Measurements from ENCODE around the gene NELFA. TPM values are rescaled to one million over a fixed set of nuclear protein-coding genes. Genes with fewer than 3 reads are reported as not detected.
"Not testable (repeated sequence)": the region's sequence is repeated elsewhere in the genome, so short reads cannot be mapped to it uniquely, and the experiment has no call there.

The NELFA gene
- total and polyA plus RNA-seq, 5 donors from 2014 or later, result 20.2 to 50.7 (median 28.0) TPM

- peaks cover 0 to 43% (median 14%) of the 10 kb centered on the region in 7 donors for H3K9me3 Mint-ChIP-seq
- H3K27ac Mint-ChIP-seq, result no peak overlapping the region
- H3K4me1 Mint-ChIP-seq, result peaks cover 33 to 66% (median 36%) of the 10 kb centered on the region in 4 donors
- H3K4me3 ChIP-seq (ENCODE audit: low read depth, low read length), result no peak overlapping the region
- H3K27me3 ChIP-seq (ENCODE audit: control insufficient read depth, insufficient read depth, low read length), result no peaks in the 10 kb centered on the region
- H3K27ac ChIP-seq (ENCODE audit: insufficient read depth, low read length, poor library complexity, severe bottlenecking), result no peak overlapping the region
- H3K9me3 ChIP-seq (ENCODE audit: control insufficient read depth in 2 of 2, low read length in 2 of 2), result peaks cover 18 to 26% of the 10 kb centered on the region in 2 experiments
- no peak for DNase-seq
- ATAC-seq (ENCODE audit: low read depth in 2 of 2), result no peak
- H3K36me3 ChIP-seq (ENCODE audit: control insufficient read depth, insufficient read depth, low read length), result peaks cover 21% of the 10 kb centered on the region
- H3K4me3 Mint-ChIP-seq, result peak overlapping the region in 1 of 4 donors; percentile 54
- H3K27me3 Mint-ChIP-seq, result no peaks in the 10 kb centered on the region
- no peaks in the 10 kb centered on the region for H3K4me1 ChIP-seq (ENCODE audit: control insufficient read depth, insufficient read depth, low read length, poor library complexity, severe bottlenecking)
- peaks cover 67% of the 10 kb centered on the region for H3K36me3 Mint-ChIP-seq
These were observed 10.5 kb downstream of the NELFA start for GRCh38 chr4:1998296-1998695.

- Histone ChIP-seq H3K4me3 (ENCODE audit: low read depth, low read length) (no peak overlapping the region), H3K27ac (ENCODE audit: insufficient read depth, low read length, poor library complexity, severe bottlenecking) (no peak overlapping the region), H3K4me1 (ENCODE audit: control insufficient read depth, insufficient read depth, low read length, poor library complexity, severe bottlenecking) (no peaks in the 10 kb centered on the region), H3K9me3 (ENCODE audit: control insufficient read depth in 2 of 2, low read length in 2 of 2) (peaks cover 18 to 26% of the 10 kb centered on the region in 2 experiments), H3K36me3 (ENCODE audit: control insufficient read depth, insufficient read depth, low read length) (peaks cover 21% of the 10 kb centered on the region), H3K27me3 (ENCODE audit: control insufficient read depth, insufficient read depth, low read length) (no peaks in the 10 kb centered on the region)
- ATAC-seq (ENCODE audit: low read depth in 2 of 2) (no peak), DNase-seq (no peak)
- Mint-ChIP-seq H3K4me3 (no peak overlapping the region), H3K27me3 (no peaks in the 10 kb centered on the region), H3K9me3 (peaks cover 0 to 43% (median 14%) of the 10 kb centered on the region in 7 donors), H3K27ac (no peak overlapping the region), H3K36me3 (peaks cover 62% of the 10 kb centered on the region), H3K4me1 (peaks cover 28 to 61% (median 30%) of the 10 kb centered on the region in 4 donors)
These were observed 11.1 kb downstream of the NELFA start for GRCh38 chr4:1997712-1998111.

- Mint-ChIP-seq H3K4me1 (peaks cover 22 to 54% (median 25%) of the 10 kb centered on the region in 4 donors), H3K9me3 (peaks cover 0 to 43% (median 14%) of the 10 kb centered on the region in 7 donors), H3K27ac (peak overlapping the region in 1 of 3 donors; percentile 62), H3K36me3 (peaks cover 55% of the 10 kb centered on the region), H3K27me3 (no peaks in the 10 kb centered on the region), H3K4me3 (no peak overlapping the region)
- H3K27ac ChIP-seq (ENCODE audit: insufficient read depth, low read length, poor library complexity, severe bottlenecking), result no peak overlapping the region
- H3K9me3 ChIP-seq (ENCODE audit: control insufficient read depth in 2 of 2, low read length in 2 of 2), result peaks cover 18 to 26% of the 10 kb centered on the region in 2 experiments
- no peaks in the 10 kb centered on the region for H3K27me3 ChIP-seq (ENCODE audit: control insufficient read depth, insufficient read depth, low read length)
- no peaks in the 10 kb centered on the region for H3K4me1 ChIP-seq (ENCODE audit: control insufficient read depth, insufficient read depth, low read length, poor library complexity, severe bottlenecking)
- DNase-seq (no peak), ATAC-seq (ENCODE audit: low read depth in 2 of 2) (no peak)
- peaks cover 21% of the 10 kb centered on the region for H3K36me3 ChIP-seq (ENCODE audit: control insufficient read depth, insufficient read depth, low read length)
- H3K4me3 ChIP-seq (ENCODE audit: low read depth, low read length), result no peak overlapping the region
These were observed 11.7 kb downstream of the NELFA start for GRCh38 chr4:1996866-1997611.

- Mint-ChIP-seq H3K9me3 (peaks cover 0 to 36% (median 11%) of the 10 kb centered on the region in 7 donors), H3K4me1 (peaks cover 10 to 41% (median 23%) of the 10 kb centered on the region in 4 donors), H3K4me3 (no peak overlapping the region), H3K27me3 (no peaks in the 10 kb centered on the region), H3K27ac (peak overlapping the region in 1 of 3 donors; percentile 28), H3K36me3 (peaks cover 44% of the 10 kb centered on the region)
- no peaks in the 10 kb centered on the region for H3K27me3 ChIP-seq (ENCODE audit: control insufficient read depth, insufficient read depth, low read length)
- no peak overlapping the region for H3K27ac ChIP-seq (ENCODE audit: insufficient read depth, low read length, poor library complexity, severe bottlenecking)
- DNase-seq, result no peak
- H3K9me3 ChIP-seq (ENCODE audit: control insufficient read depth in 2 of 2, low read length in 2 of 2), result peaks cover 16 to 26% of the 10 kb centered on the region in 2 experiments
- ATAC-seq (ENCODE audit: low read depth in 2 of 2), result no peak
- peaks cover 28% of the 10 kb centered on the region for H3K36me3 ChIP-seq (ENCODE audit: control insufficient read depth, insufficient read depth, low read length)
- no peaks in the 10 kb centered on the region for H3K4me1 ChIP-seq (ENCODE audit: control insufficient read depth, insufficient read depth, low read length, poor library complexity, severe bottlenecking)
- no peak overlapping the region for H3K4me3 ChIP-seq (ENCODE audit: low read depth, low read length)
These were observed 13.8 kb downstream of the NELFA start for GRCh38 chr4:1994938-1995337.

GRCh38 chr4:1993718-1994516 is 14.9 kb downstream of the NELFA start:
- H3K27me3 Mint-ChIP-seq; H3K4me3 ChIP-seq (ENCODE audit: low read depth, low read length); ATAC-seq (ENCODE audit: low read depth in 2 of 2); H3K27ac ChIP-seq (ENCODE audit: insufficient read depth, low read length, poor library complexity, severe bottlenecking); H3K4me3 Mint-ChIP-seq; H3K27ac Mint-ChIP-seq; H3K27me3 ChIP-seq (ENCODE audit: control insufficient read depth, insufficient read depth, low read length); H3K4me1 ChIP-seq (ENCODE audit: control insufficient read depth, insufficient read depth, low read length, poor library complexity, severe bottlenecking); DNase-seq: not testable (repeated sequence)
- H3K4me1 Mint-ChIP-seq, result peaks cover 9 to 32% (median 19%) of the 10 kb centered on the region in 4 donors
- Histone ChIP-seq H3K36me3 (ENCODE audit: control insufficient read depth, insufficient read depth, low read length) (peaks cover 33% of the 10 kb centered on the region), H3K9me3 (ENCODE audit: control insufficient read depth in 2 of 2, low read length in 2 of 2) (peaks cover 13 to 22% of the 10 kb centered on the region in 2 experiments)
- H3K9me3 Mint-ChIP-seq, result peaks cover 0 to 28% (median 8%) of the 10 kb centered on the region in 7 donors
- peaks cover 34% of the 10 kb centered on the region for H3K36me3 Mint-ChIP-seq

- DNase-seq (no peak), ATAC-seq (ENCODE audit: low read depth in 2 of 2) (no peak)
- Histone ChIP-seq H3K27ac (ENCODE audit: insufficient read depth, low read length, poor library complexity, severe bottlenecking) (no peak overlapping the region), H3K4me3 (ENCODE audit: low read depth, low read length) (no peak overlapping the region), H3K9me3 (ENCODE audit: control insufficient read depth in 2 of 2, low read length in 2 of 2) (peaks cover 13 to 21% of the 10 kb centered on the region in 2 experiments), H3K4me1 (ENCODE audit: control insufficient read depth, insufficient read depth, low read length, poor library complexity, severe bottlenecking) (no peaks in the 10 kb centered on the region), H3K36me3 (ENCODE audit: control insufficient read depth, insufficient read depth, low read length) (peaks cover 37% of the 10 kb centered on the region), H3K27me3 (ENCODE audit: control insufficient read depth, insufficient read depth, low read length) (no peaks in the 10 kb centered on the region)
- no peak overlapping the region for H3K4me3 Mint-ChIP-seq
- peaks cover 9 to 26% (median 15%) of the 10 kb centered on the region in 4 donors for H3K4me1 Mint-ChIP-seq
- peaks cover 0 to 20% (median 8%) of the 10 kb centered on the region in 7 donors for H3K9me3 Mint-ChIP-seq
- no peaks in the 10 kb centered on the region for H3K27me3 Mint-ChIP-seq
- no peak overlapping the region for H3K27ac Mint-ChIP-seq
- peaks cover 26% of the 10 kb centered on the region for H3K36me3 Mint-ChIP-seq
These were observed 15.6 kb downstream of the NELFA start for GRCh38 chr4:1993169-1993516.

- Histone ChIP-seq H3K36me3 (ENCODE audit: control insufficient read depth, insufficient read depth, low read length) (peaks cover 38% of the 10 kb centered on the region), H3K27me3 (ENCODE audit: control insufficient read depth, insufficient read depth, low read length) (no peaks in the 10 kb centered on the region), H3K4me1 (ENCODE audit: control insufficient read depth, insufficient read depth, low read length, poor library complexity, severe bottlenecking) (no peaks in the 10 kb centered on the region), H3K9me3 (ENCODE audit: control insufficient read depth in 2 of 2, low read length in 2 of 2) (peaks cover 8 to 15% of the 10 kb centered on the region in 2 experiments), H3K4me3 (ENCODE audit: low read depth, low read length) (no peak overlapping the region), H3K27ac (ENCODE audit: insufficient read depth, low read length, poor library complexity, severe bottlenecking) (no peak overlapping the region)
- Mint-ChIP-seq H3K27me3 (no peaks in the 10 kb centered on the region), H3K4me1 (peaks cover 9 to 21% (median 15%) of the 10 kb centered on the region in 4 donors), H3K9me3 (peaks cover 0 to 15% (median 4%) of the 10 kb centered on the region in 7 donors), H3K27ac (no peak overlapping the region), H3K4me3 (no peak overlapping the region), H3K36me3 (peaks cover 21% of the 10 kb centered on the region)
- DNase-seq (no peak), ATAC-seq (ENCODE audit: low read depth in 2 of 2) (no peak)
These were observed 16.2 kb downstream of the NELFA start for GRCh38 chr4:1992468-1993168.

All from CD4-positive, CD25-positive, alpha-beta regulatory T cell (primary cell).